ENCODE data around the gene EHMT1.
"Not testable (repeated sequence)": the region's sequence is repeated elsewhere in the genome, so short reads cannot be mapped to it uniquely, and the experiment has no call there.

Gene EHMT1

GRCh38 chr9:137807721-137808703 is 189.2 kb downstream of the EHMT1 start:
- peaks cover 4 to 58% (median 32%) of the 10 kb centered on the region in 11 experiments; a peak in 18 of 22 replicates for H4K20me1 ChIP-seq
- H3K9me3 ChIP-seq (replicated peaks in 1 of 11): peaks cover 0 to 10% (median 4%) of the 10 kb centered on the region in 11 experiments; a peak in 3 of 22 replicates
- no peak overlapping the region for H3K4me3 ChIP-seq
- no peak for TF ChIP-seq Cebpa-rat (IDR thresholded peaks at IDR 0.05)
- peak overlapping the region in 9 of 11 experiments; percentile 39 to 84 (median 64); a peak in 18 of 22 replicates for H3K4me2 ChIP-seq
- peaks cover 11 to 30% (median 23%) of the 10 kb centered on the region in 10 experiments; a peak in 19 of 20 replicates for H3K4me1 ChIP-seq
- H3K27ac ChIP-seq: peak overlapping the region in 8 of 11 experiments; percentile 23 to 69 (median 54); a peak in 16 of 22 replicates
- peaks cover 65 to 93% (median 87%) of the 10 kb centered on the region in 11 experiments for H3K36me3 ChIP-seq
- no peaks in the 10 kb centered on the region for H3K27me3 ChIP-seq
- H3K9ac ChIP-seq: peak overlapping the region in 3 of 11 experiments; percentile 20 to 57 (median 50); a peak in 3 of 22 replicates

GRCh38 chr9:137809040-137809576 is 190.3 kb downstream of the EHMT1 start:
- Histone ChIP-seq H3K9ac (peak overlapping the region in 6 of 11 experiments; percentile 3 to 57 (median 48); a peak in 7 of 22 replicates), H3K4me1 (peaks cover 11 to 30% (median 23%) of the 10 kb centered on the region in 10 experiments; a peak in 19 of 20 replicates), H3K4me2 (peak overlapping the region; percentile 16 to 84 (median 59); a peak in 19 of 22 replicates), H4K20me1 (peaks cover 4 to 58% (median 32%) of the 10 kb centered on the region in 11 experiments; a peak in 18 of 22 replicates), H3K4me3 (no peak overlapping the region), H3K27me3 (no peaks in the 10 kb centered on the region), H3K9me3 (replicated peaks in 1 of 11) (peaks cover 0 to 10% (median 4%) of the 10 kb centered on the region in 11 experiments; a peak in 3 of 22 replicates), H3K36me3 (peaks cover 63 to 91% (median 84%) of the 10 kb centered on the region in 11 experiments), H3K27ac (peak overlapping the region in 8 of 11 experiments; percentile 23 to 69 (median 54); a peak in 16 of 22 replicates)
- TF ChIP-seq Cebpa-rat (IDR thresholded peaks at IDR 0.05): no peak

GRCh38 chr9:137809726-137810450 is 191.1 kb downstream of the EHMT1 start:
- not testable (repeated sequence) for H3K9ac ChIP-seq; H3K9me3 ChIP-seq (replicated peaks in 1 of 11); H3K4me2 ChIP-seq; H3K27me3 ChIP-seq; H3K4me3 ChIP-seq
- H3K4me1 ChIP-seq: peaks cover 11 to 30% (median 23%) of the 10 kb centered on the region in 10 experiments; a peak in 19 of 20 replicates
- peaks cover 65 to 91% (median 84%) of the 10 kb centered on the region in 11 experiments for H3K36me3 ChIP-seq
- H3K27ac ChIP-seq: 0 out of 22 replicates have a peak overlapping the region, but pooled peaks of 1 of the 11 experiments have one; percentile 69
- peaks cover 4 to 60% (median 32%) of the 10 kb centered on the region in 11 experiments; a peak in 18 of 22 replicates for H4K20me1 ChIP-seq

- no peak for TF ChIP-seq Cebpa-rat (IDR thresholded peaks at IDR 0.05)
- Histone ChIP-seq H3K9me3 (replicated peaks in 1 of 11) (peaks cover 0 to 20% (median 3%) of the 10 kb centered on the region in 11 experiments; a peak in 7 of 22 replicates), H3K9ac (no peak overlapping the region), H3K27ac (no peak overlapping the region), H3K4me1 (peaks cover 16 to 30% (median 25%) of the 10 kb centered on the region in 10 experiments), H3K36me3 (peaks cover 65 to 91% (median 84%) of the 10 kb centered on the region in 11 experiments), H3K4me2 (no peak overlapping the region), H3K27me3 (no peaks in the 10 kb centered on the region), H3K4me3 (no peak overlapping the region), H4K20me1 (peaks cover 4 to 66% (median 32%) of the 10 kb centered on the region in 11 experiments; a peak in 19 of 22 replicates)
These were observed 192.6 kb downstream of the EHMT1 start for GRCh38 chr9:137811283-137811870.

GRCh38 chr9:137812356-137813023 is 193.7 kb downstream of the EHMT1 start:
- H3K27me3 ChIP-seq: no peaks in the 10 kb centered on the region
- peaks cover 72 to 92% (median 86%) of the 10 kb centered on the region in 11 experiments for H3K36me3 ChIP-seq
- H3K9me3 ChIP-seq (replicated peaks in 1 of 11): peaks cover 3 to 26% (median 8%) of the 10 kb centered on the region in 11 experiments

GRCh38 chr9:137813167-137813566 is 194.4 kb downstream of the EHMT1 start:
- Histone ChIP-seq H3K27ac (no peak overlapping the region), H3K27me3 (no peaks in the 10 kb centered on the region), H3K4me2 (no peak overlapping the region), H3K4me3 (no peak overlapping the region), H3K9ac (no peak overlapping the region), H3K9me3 (replicated peaks in 1 of 11) (peaks cover 10 to 33% (median 14%) of the 10 kb centered on the region in 11 experiments), H4K20me1 (peaks cover under 1 to 71% (median 24%) of the 10 kb centered on the region in 11 experiments; a peak in 19 of 22 replicates), H3K36me3 (peaks cover 75 to 92% (median 87%) of the 10 kb centered on the region in 11 experiments), H3K4me1 (peaks cover 8 to 24% (median 13%) of the 10 kb centered on the region in 10 experiments)
- TF ChIP-seq Cebpa-rat (IDR thresholded peaks at IDR 0.05): no peak

More at GRCh38 chr9:137812356-137813023, 193.7 kb downstream of the EHMT1 start:
- no peak overlapping the region for H3K9ac ChIP-seq
- H3K4me2 ChIP-seq: no peak overlapping the region
- no peak overlapping the region for H3K27ac ChIP-seq
- H3K4me1 ChIP-seq: peaks cover 15 to 30% (median 20%) of the 10 kb centered on the region in 10 experiments
- TF ChIP-seq Cebpa-rat (IDR thresholded peaks at IDR 0.05): no peak
- H4K20me1 ChIP-seq: peaks cover 4 to 71% (median 31%) of the 10 kb centered on the region in 11 experiments; a peak in 19 of 22 replicates
- H3K4me3 ChIP-seq: no peak overlapping the region

- H3K9ac ChIP-seq: no peak overlapping the region
- peaks cover 78 to 94% (median 87%) of the 10 kb centered on the region in 11 experiments for H3K36me3 ChIP-seq
- H3K4me3 ChIP-seq: no peak overlapping the region
- peaks cover 0 to 64% (median 19%) of the 10 kb centered on the region in 11 experiments; a peak in 19 of 22 replicates for H4K20me1 ChIP-seq
- H3K27me3 ChIP-seq: no peaks in the 10 kb centered on the region
- H3K9me3 ChIP-seq (replicated peaks in 1 of 11): peaks cover 12 to 36% (median 18%) of the 10 kb centered on the region in 11 experiments
- H3K4me1 ChIP-seq: peaks cover 1 to 17% (median 6%) of the 10 kb centered on the region in 10 experiments
- TF ChIP-seq Cebpa-rat (IDR thresholded peaks at IDR 0.05): no peak
- H3K27ac ChIP-seq: no peak overlapping the region
- no peak overlapping the region for H3K4me2 ChIP-seq
These were observed 195.0 kb downstream of the EHMT1 start for GRCh38 chr9:137813651-137814415.
